HepG2 (cell line): ENCODE measurements around the gene KXD1. TPM values are rescaled to one million over a fixed set of nuclear protein-coding genes. Genes with fewer than 3 reads are reported as not detected.
A peak's percentile ranks its signal among the peaks of the same experiment; 100 is the strongest.

Experiments used
- ARNT ChIP-seq: fragments of 450-650 bp; IDR thresholded peaks from 2 replicates; pipeline ENCODE4 v1.6.1; 2017
- ATRX ChIP-seq: sonication (generic); formaldehyde crosslinking; IDR thresholded peaks from 2 replicates; pipeline ENCODE4 v1.4.0; 2020; ENCODE audit warnings: missing genetic modification reagents, borderline replicate concordance
- BCLAF1 ChIP-seq: fragments of 450-650 bp; IDR thresholded peaks from 2 replicates; pipeline ENCODE4 v1.6.1; 2017; ENCODE audit warnings: mild to moderate bottlenecking
- ELF4 ChIP-seq: sonication (generic); formaldehyde crosslinking; IDR thresholded peaks from 2 replicates; pipeline ENCODE4 v1.5.0; 2020; ENCODE audit warnings: missing genetic modification reagents, mild to moderate bottlenecking, moderate library complexity, borderline replicate concordance
- KAT8 ChIP-seq: IDR thresholded peaks from 2 replicates; pipeline ENCODE4 v1.6.1; 2016; ENCODE audit warnings: missing genetic modification reagents, missing compliant biosample characterization
- MAFF ChIP-seq: IDR thresholded peaks from 2 replicates; pipeline ENCODE4 v1.6.1; 2011; ENCODE audit warnings: low read depth, low read length, improper control_type of control experiment
- NFIB ChIP-seq: sonication (generic); formaldehyde crosslinking; IDR thresholded peaks from 2 replicates; pipeline ENCODE4 v1.9.0; 2021; ENCODE audit warnings: missing genetic modification reagents, mild to moderate bottlenecking, borderline replicate concordance
- RCOR2 ChIP-seq: IDR thresholded peaks from 2 replicates; pipeline ENCODE4 v1.6.1; 2016; ENCODE audit warnings: missing biosample characterization, missing genetic modification reagents
- REL ChIP-seq: sonication (generic); formaldehyde crosslinking; conservative IDR thresholded peaks from 2 replicates; pipeline ENCODE4 v1.8.0; 2022; ENCODE audit warnings: mild to moderate bottlenecking, missing genetic modification reagents, moderate library complexity
- RNF219 ChIP-seq: sonication (generic); formaldehyde crosslinking; IDR thresholded peaks from 2 replicates; pipeline ENCODE4 v1.5.0; 2020; ENCODE audit warnings: mild to moderate bottlenecking, missing genetic modification reagents
- SALL2 ChIP-seq: sonication (generic); formaldehyde crosslinking; IDR thresholded peaks from 2 replicates; pipeline ENCODE4 v1.8.1; 2023; ENCODE audit warnings: mild to moderate bottlenecking, missing genetic modification reagents, inconsistent platforms
- SNAI1 ChIP-seq: sonication (generic); formaldehyde crosslinking; IDR thresholded peaks from 2 replicates; pipeline ENCODE4 v1.5.0; 2020; ENCODE audit warnings: mild to moderate bottlenecking, missing genetic modification reagents, borderline replicate concordance
- TCF7L2 ChIP-seq: IDR thresholded peaks from 2 replicates; pipeline ENCODE4 v1.6.1; 2011; ENCODE audit warnings: mild to moderate bottlenecking, low read depth, low read length, moderate library complexity
- ZNF598 ChIP-seq: sonication (generic); formaldehyde crosslinking; IDR thresholded peaks from 2 replicates; pipeline ENCODE4 v1.5.1; 2020; ENCODE audit warnings: mild to moderate bottlenecking, missing genetic modification reagents, borderline replicate concordance
- ZNF619 ChIP-seq: sonication (generic); formaldehyde crosslinking; IDR thresholded peaks from 2 replicates; pipeline ENCODE4 v1.4.0; 2020; ENCODE audit warnings: mild to moderate bottlenecking, missing genetic modification reagents
- ZNF790 ChIP-seq: sonication (generic); formaldehyde crosslinking; IDR thresholded peaks from 2 replicates; pipeline ENCODE4 v1.8.0; 2022; ENCODE audit warnings: missing genetic modification reagents, mild to moderate bottlenecking, borderline replicate concordance
- ZNF883 ChIP-seq: sonication (generic); formaldehyde crosslinking; IDR thresholded peaks from 2 replicates; pipeline ENCODE4 v1.5.1; 2020; ENCODE audit warnings: mild to moderate bottlenecking, missing genetic modification reagents; ENCODE audit errors: not compliant biosample characterization
- polyA plus RNA-seq, 8 experiments: library from polyadenylated mRNA; depleted of rRNA in 3 of 8; stranded (reverse) in 7 of 8; unstranded in 1 of 8; fragments of >200 nt; fragmentation: Illumina TruSeq in 4 of 8; extraction: Trizol in 4 of 8; gene quantifications; 2 replicates each; pipeline versions ENCODE4 v1.2.1 to v1.2.3, GENCODE V29; 2011 to 2016; ENCODE audit warnings: low read depth in 4 of 8, missing spikeins in 1 of 8, mixed read lengths in 1 of 8; ENCODE audit not compliant: insufficient read depth in 1 of 8
- total RNA-seq, 5 experiments: library from RNA; depleted of rRNA; stranded (reverse); fragments of >200 nt; fragmentation: Illumina TruSeq; extraction: Trizol; gene quantifications; 2 replicates each; pipeline ENCODE4 v1.2.3, GENCODE V29; 2016; ENCODE audit warnings: low read depth in 1 of 5
- TF ChIP-seq, protein P1 (sequence below): sonication (generic); formaldehyde crosslinking; IDR thresholded peaks from 2 replicates; pipeline ENCODE4 v1.4.0; 2020; ENCODE audit warnings: missing genetic modification reagents

Gene KXD1
- total and polyA plus RNA-seq, 2 of the 13 experiments (the other 11 are each of a cell fraction or from before 2014, with no cell fraction given): 44.6 to 143 TPM

GRCh38 chr19:18589380-18590272 lies 32.0 kb downstream of the KXD1 start (continued):
- TF ChIP-seq, protein P1, sequence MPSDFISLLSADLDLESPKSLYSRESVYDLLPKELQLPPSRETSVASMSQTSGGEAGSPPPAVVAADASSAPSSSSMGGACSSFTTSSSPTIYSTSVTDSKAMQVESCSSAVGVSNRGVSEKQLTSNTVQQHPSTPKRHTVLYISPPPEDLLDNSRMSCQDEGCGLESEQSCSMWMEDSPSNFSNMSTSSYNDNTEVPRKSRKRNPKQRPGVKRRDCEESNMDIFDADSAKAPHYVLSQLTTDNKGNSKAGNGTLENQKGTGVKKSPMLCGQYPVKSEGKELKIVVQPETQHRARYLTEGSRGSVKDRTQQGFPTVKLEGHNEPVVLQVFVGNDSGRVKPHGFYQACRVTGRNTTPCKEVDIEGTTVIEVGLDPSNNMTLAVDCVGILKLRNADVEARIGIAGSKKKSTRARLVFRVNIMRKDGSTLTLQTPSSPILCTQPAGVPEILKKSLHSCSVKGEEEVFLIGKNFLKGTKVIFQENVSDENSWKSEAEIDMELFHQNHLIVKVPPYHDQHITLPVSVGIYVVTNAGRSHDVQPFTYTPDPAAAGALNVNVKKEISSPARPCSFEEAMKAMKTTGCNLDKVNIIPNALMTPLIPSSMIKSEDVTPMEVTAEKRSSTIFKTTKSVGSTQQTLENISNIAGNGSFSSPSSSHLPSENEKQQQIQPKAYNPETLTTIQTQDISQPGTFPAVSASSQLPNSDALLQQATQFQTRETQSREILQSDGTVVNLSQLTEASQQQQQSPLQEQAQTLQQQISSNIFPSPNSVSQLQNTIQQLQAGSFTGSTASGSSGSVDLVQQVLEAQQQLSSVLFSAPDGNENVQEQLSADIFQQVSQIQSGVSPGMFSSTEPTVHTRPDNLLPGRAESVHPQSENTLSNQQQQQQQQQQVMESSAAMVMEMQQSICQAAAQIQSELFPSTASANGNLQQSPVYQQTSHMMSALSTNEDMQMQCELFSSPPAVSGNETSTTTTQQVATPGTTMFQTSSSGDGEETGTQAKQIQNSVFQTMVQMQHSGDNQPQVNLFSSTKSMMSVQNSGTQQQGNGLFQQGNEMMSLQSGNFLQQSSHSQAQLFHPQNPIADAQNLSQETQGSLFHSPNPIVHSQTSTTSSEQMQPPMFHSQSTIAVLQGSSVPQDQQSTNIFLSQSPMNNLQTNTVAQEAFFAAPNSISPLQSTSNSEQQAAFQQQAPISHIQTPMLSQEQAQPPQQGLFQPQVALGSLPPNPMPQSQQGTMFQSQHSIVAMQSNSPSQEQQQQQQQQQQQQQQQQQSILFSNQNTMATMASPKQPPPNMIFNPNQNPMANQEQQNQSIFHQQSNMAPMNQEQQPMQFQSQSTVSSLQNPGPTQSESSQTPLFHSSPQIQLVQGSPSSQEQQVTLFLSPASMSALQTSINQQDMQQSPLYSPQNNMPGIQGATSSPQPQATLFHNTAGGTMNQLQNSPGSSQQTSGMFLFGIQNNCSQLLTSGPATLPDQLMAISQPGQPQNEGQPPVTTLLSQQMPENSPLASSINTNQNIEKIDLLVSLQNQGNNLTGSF (CRISPR knock-in tag): peak; percentile 99
- TF ChIP-seq ARNT (no peak), SALL2 (peak; percentile 88; the same call in 1 of the 2 replicates), ZNF619 (CRISPR knock-in tag) (no peak), ELF4 (CRISPR knock-in tag) (no peak), BCLAF1 (no peak), RCOR2 (CRISPR knock-in tag) (no peak), NFIB (CRISPR knock-in tag) (0 out of 2 replicates have a peak, but pooled peaks have one; percentile 16), ZNF598 (CRISPR knock-in tag) (no peak; the same call in 1 of the 2 replicates), REL (CRISPR knock-in tag) (peak; percentile 82; the same call in 1 of the 2 replicates), TCF7L2 (no peak), ZNF883 (CRISPR knock-in tag) (peak; percentile 77), MAFF (no peak), KAT8 (CRISPR knock-in tag) (no peak; the same call in 1 of the 2 replicates), RNF219 (no peak), ATRX (CRISPR knock-in tag) (no peak), ZNF790 (CRISPR knock-in tag) (peak; percentile 94; the same call in 1 of the 2 replicates), SNAI1 (peak; percentile 73; the same call in 1 of the 2 replicates)
